Mesenteric fat pad (tissue), 1 donor: ENCODE results near the gene TCF7. TPM values are rescaled to one million over a fixed set of nuclear protein-coding genes. Genes with fewer than 3 reads are reported as not detected.

Source experiments
- DNase-seq: peaks from one replicate; pipeline ENCODE4 v3.0.0-alpha.2; 2020; ENCODE audit warnings: low spot score
- total RNA-seq: library from RNA; stranded (reverse); fragmentation: NEBNext Ultra II Directional; extraction: Animal tissue kit (Norgen Biotek cat#: 25700); gene quantifications from one replicate; pipeline ENCODE4 v1.2.1, GENCODE V29; 2021
- donor health status: DM: yes; HTN: yes; CAD: no.

Gene TCF7
- total RNA-seq, 1 donor from 2014 or later = 3.9 TPM

GRCh38 chr5:134112726-134113362 is 1.6 kb upstream of the TCF7 start:
- no peak for DNase-seq

GRCh38 chr5:134113363-134113889 is 1.1 kb upstream of the TCF7 start:
- no peak for DNase-seq

GRCh38 chr5:134114886-134115805 is 665 bp downstream of the TCF7 start:
- DNase-seq = no peak

- no peak for DNase-seq
Observed at GRCh38 chr5:134115806-134116175, 1.3 kb downstream of the TCF7 start.

- no peak for DNase-seq
Observed at GRCh38 chr5:134116286-134116685, 1.8 kb downstream of the TCF7 start.

GRCh38 chr5:134116789-134117761 is 2.6 kb downstream of the TCF7 start:
- DNase-seq = no peak

GRCh38 chr5:134118212-134118835 is 3.8 kb downstream of the TCF7 start:
- DNase-seq = no peak

- DNase-seq = no peak
Observed at GRCh38 chr5:134119720-134120119, 5.2 kb downstream of the TCF7 start.

- DNase-seq = no peak
Observed at GRCh38 chr5:134120386-134121138, 6.1 kb downstream of the TCF7 start.

GRCh38 chr5:134122530-134122929 is 8.0 kb downstream of the TCF7 start:
- DNase-seq = no peak

- no peak for DNase-seq
Observed at GRCh38 chr5:134123360-134123759, 8.9 kb downstream of the TCF7 start.

GRCh38 chr5:134124289-134125038 is 10.0 kb downstream of the TCF7 start:
- no peak for DNase-seq

GRCh38 chr5:134125039-134126015 is 10.8 kb downstream of the TCF7 start:
- no peak for DNase-seq

- no peak for DNase-seq
Observed at GRCh38 chr5:134127376-134127861, 12.9 kb downstream of the TCF7 start.

- DNase-seq = no peak
Observed at GRCh38 chr5:134127988-134128647, 13.6 kb downstream of the TCF7 start.

GRCh38 chr5:134128648-134128995 is 14.1 kb downstream of the TCF7 start:
- DNase-seq = no peak
